Epidermal melanocyte (primary cell): ENCODE measurements around the gene CLEC1B.
A peak's percentile ranks its signal among the peaks of the same experiment; 100 is the strongest.
"Not testable (repeated sequence)": the region's sequence is repeated elsewhere in the genome, so short reads cannot be mapped to it uniquely, and the experiment has no call there.

Experiments used
- DNase-seq: peaks from one replicate; pipeline ENCODE4 v3.0.0; 2011; ENCODE audit warnings: low spot score; ENCODE audit not compliant: insufficient read length

The CLEC1B gene

DNA sequence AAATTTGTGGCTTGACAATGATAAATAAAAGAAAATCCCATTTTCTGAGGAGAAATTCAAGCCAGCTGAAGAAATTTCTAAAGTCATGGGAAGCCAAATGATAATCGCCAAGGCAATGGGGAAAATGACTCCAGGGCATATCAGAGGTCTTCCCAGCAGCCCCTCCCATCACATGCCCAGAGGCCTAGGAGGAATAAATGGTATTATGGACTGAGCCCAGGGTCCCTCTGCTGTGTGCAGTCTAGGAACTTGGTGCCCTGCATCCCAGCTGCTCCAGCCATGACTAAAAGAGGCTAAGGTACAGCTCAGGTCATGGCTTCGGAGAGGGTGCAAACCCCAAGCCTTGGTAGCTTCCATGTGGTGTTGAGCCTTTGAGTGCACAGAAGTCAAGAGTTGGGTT, 23.3 kb downstream of the CLEC1B start:
- no peak for DNase-seq

- not testable (repeated sequence) for DNase-seq
These were observed 24.2 kb downstream of the CLEC1B start for GRCh38 chr12:9974731-9975130.

- DNase-seq, result no peak
These were observed 25.0 kb downstream of the CLEC1B start for GRCh38 chr12:9973949-9974348.

- no peak for DNase-seq
These were observed 27.7 kb downstream of the CLEC1B start, which contains the start of gene CLEC12A for GRCh38 chr12:9971181-9971580. CLEC12A (plus strand) TSS chr12:9971409; CDS start chr12:9971597, 188 bp downstream.

- DNase-seq, result no peak
These were observed 29.2 kb downstream of the CLEC1B start for GRCh38 chr12:9969673-9970072.

- DNase-seq, result no peak
These were observed 37.0 kb downstream of the CLEC1B start for GRCh38 chr12:9961901-9962300.

GRCh38 chr12:9961106-9961505, 37.8 kb downstream of the CLEC1B start:
- no peak for DNase-seq

DNA sequence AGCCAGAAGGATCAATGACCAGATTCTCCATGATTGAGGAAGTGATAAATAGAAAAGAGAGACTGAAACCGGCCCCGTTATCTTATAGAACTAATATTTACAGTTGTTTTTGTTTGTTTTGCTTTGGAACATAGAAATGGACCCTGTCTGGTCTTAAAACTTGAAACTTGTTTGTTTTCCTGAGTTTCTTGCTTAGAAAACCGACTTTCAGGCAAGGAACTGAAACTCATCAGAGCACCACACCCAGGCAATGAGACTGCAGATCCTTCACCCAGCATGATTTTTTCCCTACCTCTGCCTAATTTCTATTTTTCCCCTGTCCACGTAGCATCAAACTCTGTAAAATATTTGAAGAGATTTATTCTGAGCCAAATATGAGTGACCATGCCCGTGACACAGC, 38.3 kb downstream of the CLEC1B start:
- no peak for DNase-seq

DNA sequence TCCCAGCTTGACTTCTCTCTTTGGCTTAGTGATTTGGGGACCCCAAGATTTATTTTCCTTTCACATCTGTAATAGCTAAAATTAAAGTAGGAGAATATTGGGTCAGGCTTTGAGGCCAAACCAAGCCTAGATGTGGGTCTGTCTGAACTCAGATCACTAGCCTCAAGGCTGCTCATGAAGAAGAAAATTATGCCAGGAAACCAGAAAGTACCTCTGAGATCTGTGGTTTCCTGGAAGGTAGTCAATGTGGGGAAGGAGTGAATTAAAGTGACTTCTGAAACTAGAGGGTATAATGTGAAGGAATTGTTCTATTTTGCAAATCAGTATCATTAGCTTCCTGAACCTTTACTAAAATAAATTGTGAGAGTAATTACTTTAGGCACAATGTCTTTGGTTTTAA, 41.1 kb downstream of the CLEC1B start:
- no peak for DNase-seq

- not testable (repeated sequence) for DNase-seq
These were observed 45.8 kb downstream of the CLEC1B start for GRCh38 chr12:9952954-9953729.

DNA sequence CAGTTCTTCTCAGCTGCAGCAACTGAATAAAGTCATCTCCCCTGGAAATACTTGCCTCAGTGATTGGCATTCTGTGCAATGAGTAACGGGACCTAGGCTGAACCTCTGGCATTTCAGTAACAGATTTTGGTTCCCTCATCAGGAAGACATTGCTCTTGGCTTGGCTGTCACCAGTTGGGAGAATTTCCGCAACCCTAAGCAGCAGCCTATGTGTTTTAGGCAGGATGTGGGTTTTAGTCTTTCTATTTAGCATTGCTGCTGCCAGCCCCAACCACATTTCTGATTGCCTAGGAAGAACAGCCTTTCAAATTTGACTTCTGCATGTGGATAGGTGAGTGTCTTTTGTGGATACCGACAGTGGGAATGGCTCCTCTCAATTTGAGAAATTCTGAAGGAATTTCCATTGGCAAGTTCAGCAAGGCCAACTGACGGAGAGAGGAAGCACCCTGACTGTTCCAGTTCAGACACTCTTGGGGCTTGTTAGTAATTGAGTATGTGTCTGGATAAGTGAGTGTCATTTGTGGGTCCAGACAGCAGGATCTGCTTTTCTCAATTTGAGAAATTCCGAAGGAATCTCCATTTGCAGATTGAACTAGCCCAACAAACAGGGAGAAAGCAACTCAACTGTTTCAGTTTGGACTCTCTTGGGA, 47.8 kb downstream of the CLEC1B start:
- no peak for DNase-seq

DNA sequence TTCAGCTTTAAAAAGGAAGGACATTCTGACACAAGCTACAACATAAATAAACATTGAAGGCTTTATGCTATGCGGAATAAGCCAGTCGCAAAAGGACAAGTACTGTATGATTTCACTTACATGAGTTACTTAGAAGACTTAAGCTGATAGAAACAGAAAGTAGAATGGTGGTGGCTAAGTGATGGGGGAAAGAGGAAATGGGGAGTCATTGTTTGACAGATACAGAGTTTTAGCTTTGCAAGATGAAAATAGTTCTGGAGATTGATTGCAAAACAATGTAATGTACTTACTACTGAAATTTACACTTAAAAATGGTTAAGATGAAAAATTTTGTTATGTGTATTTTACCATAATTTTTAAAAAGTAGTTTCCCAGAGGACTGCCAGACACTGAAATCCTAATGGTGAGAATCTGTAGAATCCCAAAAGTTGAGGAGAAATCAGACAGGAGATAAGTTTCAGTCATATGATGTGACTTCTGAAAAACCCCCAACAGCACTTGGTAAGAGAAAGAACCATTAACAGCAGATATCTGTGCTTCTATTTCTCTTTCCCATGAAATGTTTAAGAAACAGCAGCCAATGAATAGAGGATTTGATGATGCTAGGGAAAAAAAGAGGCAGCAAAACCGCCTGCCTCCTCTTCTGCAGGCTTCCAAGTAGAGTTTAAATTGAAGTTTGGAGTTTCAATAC, 50.2 kb downstream of the CLEC1B start:
- DNase-seq, result peak; percentile 44

DNA sequence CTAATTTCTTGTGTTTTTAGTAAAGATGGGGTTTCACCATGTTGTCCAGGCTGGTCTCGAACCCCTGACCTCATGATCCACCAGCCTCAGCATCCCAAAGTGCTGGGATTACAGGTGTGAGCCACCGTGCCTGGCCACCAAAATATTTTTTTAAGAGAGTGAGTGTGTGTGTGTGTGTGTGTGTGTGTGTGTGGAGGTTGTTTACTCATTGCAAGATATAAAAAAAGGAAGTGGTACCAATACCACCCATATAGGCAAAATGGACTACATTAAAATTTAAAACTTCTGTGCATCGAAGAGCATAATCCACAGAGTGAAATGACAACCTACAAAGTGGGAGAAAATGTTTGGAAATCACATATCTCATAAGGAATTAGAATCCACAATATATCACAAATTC, 51.2 kb downstream of the CLEC1B start:
- DNase-seq, result no peak

GRCh38 chr12:9944391-9944790, 54.5 kb downstream of the CLEC1B start:
- DNase-seq, result no peak

GRCh38 chr12:9943240-9943639, 55.7 kb downstream of the CLEC1B start:
- no peak for DNase-seq
